Stimulated activated CD8-positive, alpha-beta memory T cell treated with anti-CD3 and anti-CD28 coated beads, Interleukin-7, amount 100 ng/mL, for 24 hours (primary cell): ENCODE measurements around the gene ZC3H12A.
A peak's percentile ranks its signal among the peaks of the same experiment; 100 is the strongest.

Experiments used
- DNase-seq: peaks from one replicate; pipeline ENCODE4 v3.0.0-alpha.2; 2020; ENCODE audit warnings: low read depth

Gene ZC3H12A

GRCh38 chr1:37474046-37474696 lies at the start of gene ZC3H12A:
TSS of gene ZC3H12A (plus strand) at chr1:37474580. CDS start at chr1:37475497, 917 bp downstream.
- peak; percentile 76 for DNase-seq

GRCh38 chr1:37425221-37425620 lies 49.2 kb upstream of the ZC3H12A start:
- no peak for DNase-seq

- no peak for DNase-seq
Measured at GRCh38 chr1:37429029-37429428, 45.4 kb upstream of the ZC3H12A start.

GRCh38 chr1:37430103-37430985 lies 44.0 kb upstream of the ZC3H12A start:
- DNase-seq = no peak

GRCh38 chr1:37432716-37433115 lies 41.7 kb upstream of the ZC3H12A start:
- no peak for DNase-seq

GRCh38 chr1:37433171-37433570 lies 41.2 kb upstream of the ZC3H12A start:
- no peak for DNase-seq

GRCh38 chr1:37434292-37435225 lies 39.8 kb upstream of the ZC3H12A start:
- peak; percentile 49 for DNase-seq

- DNase-seq = no peak
Measured at GRCh38 chr1:37437087-37437486, 37.3 kb upstream of the ZC3H12A start.

GRCh38 chr1:37438037-37438868 lies 36.1 kb upstream of the ZC3H12A start:
- DNase-seq = no peak

- no peak for DNase-seq
Measured at GRCh38 chr1:37438869-37439343, 35.5 kb upstream of the ZC3H12A start.

GRCh38 chr1:37439349-37439995 lies 34.9 kb upstream of the ZC3H12A start:
- DNase-seq = no peak

GRCh38 chr1:37441490-37441889 lies 32.9 kb upstream of the ZC3H12A start:
- no peak for DNase-seq

GRCh38 chr1:37442139-37442538 lies 32.2 kb upstream of the ZC3H12A start:
- no peak for DNase-seq

- no peak for DNase-seq
Measured at GRCh38 chr1:37442644-37443043, 31.7 kb upstream of the ZC3H12A start.

GRCh38 chr1:37446874-37447273 lies 27.5 kb upstream of the ZC3H12A start:
- no peak for DNase-seq

GRCh38 chr1:37448185-37448584 lies 26.2 kb upstream of the ZC3H12A start:
- DNase-seq = no peak

- no peak for DNase-seq
Measured at GRCh38 chr1:37448691-37449417, 25.5 kb upstream of the ZC3H12A start.

GRCh38 chr1:37449936-37450335 lies 24.4 kb upstream of the ZC3H12A start:
- DNase-seq = no peak

GRCh38 chr1:37452416-37452815 lies 22.0 kb upstream of the ZC3H12A start:
- no peak for DNase-seq

GRCh38 chr1:37453647-37454046 lies 20.7 kb upstream of the ZC3H12A start:
- DNase-seq = no peak
